T-cell (primary cell): ENCODE data around the gene MTHFD2L. TPM values are rescaled to one million over a fixed set of nuclear protein-coding genes. Genes with fewer than 3 reads are reported as not detected.

ENCODE experiments used
- ATAC-seq, 4 experiments: fragments of 200-7000 bp in 3 of 4; fragments of 150-1000 bp in 1 of 4; cut with Tn5 transposase; replicated peaks in 1 of 4; 1 replicate in 3 of 4; 2 replicates in 1 of 4; pipeline ENCODE4 v1.10.0; 2021; ENCODE audit warnings: moderate library complexity in 3 of 4, mild to moderate bottlenecking in 2 of 4, moderate number of reproducible peaks in 1 of 4
- CTCF ChIA-PET, 2 donors: fragments of 300-600 bp; sonication (Branson Sonifier 250); formaldehyde crosslinking; loops; one replicate each; lab custom pipeline; 2022; ENCODE audit warnings: antibody characterized with exemption in 2 of 2; lab: Charles Lee
- POLR2A ChIA-PET, 2 donors: fragments of 300-600 bp; sonication (Branson Sonifier 250); formaldehyde crosslinking; loops; one replicate each; lab custom pipeline; 2022; ENCODE audit warnings: antibody characterized with exemption in 2 of 2; lab: Charles Lee
- DNase-seq, 35 experiments: peaks; one replicate each; pipeline versions ENCODE4 v3.0.0 to v3.0.0-alpha.2; 2013 to 2023
- H3K27ac ChIP-seq: one replicate; pipeline ENCODE4 v1.5.1; 2013; ENCODE audit warnings: low read length
- H3K27me3 ChIP-seq, 2 experiments: replicated peaks in 1 of 2; 1 replicate in 1 of 2; 2 replicates in 1 of 2; pipeline versions ENCODE4 v1.6.1 to v1.7.0; 2013; ENCODE audit warnings: low read length in 1 of 2, mixed read lengths in 1 of 2; ENCODE audit not compliant: control insufficient read depth in 2 of 2, insufficient read depth in 2 of 2; ENCODE audit errors: extremely low read depth in 1 of 2
- H3K36me3 ChIP-seq, 2 donors: 1 replicate in 1 of 2; 2 replicates in 1 of 2; pipeline versions ENCODE4 v1.6.1 to v1.7.0; 2013; ENCODE audit warnings: low read length in 1 of 2; ENCODE audit not compliant: control insufficient read depth in 2 of 2, insufficient read depth in 1 of 2; ENCODE audit errors: extremely low read depth in 1 of 2
- H3K4me1 ChIP-seq, 2 experiments: 1 replicate in 1 of 2; 2 replicates in 1 of 2; pipeline versions ENCODE4 v1.6.1 to v1.7.0; 2013; ENCODE audit warnings: low read length in 2 of 2, mixed read lengths in 1 of 2; ENCODE audit not compliant: insufficient read depth in 2 of 2, control insufficient read depth in 1 of 2; ENCODE audit errors: extremely low read depth in 1 of 2
- H3K4me3 ChIP-seq, 2 donors: 1 replicate in 1 of 2; 2 replicates in 1 of 2; pipeline versions ENCODE4 v1.5.1 to v1.7.0; 2013; ENCODE audit warnings: mild to moderate bottlenecking in 2 of 2, low read length in 1 of 2, moderate library complexity in 1 of 2; ENCODE audit not compliant: control insufficient read depth in 1 of 2; ENCODE audit errors: extremely low read depth in 1 of 2
- H3K9me3 ChIP-seq: 2 replicates; pipeline ENCODE4 v1.7.0; 2013
- H3K27ac Mint-ChIP-seq, 2 donors: one replicate each; pipeline ENCODE4 v1.8.0; 2020 to 2021; ENCODE audit warnings: mild to moderate bottlenecking in 2 of 2, mixed read lengths in 2 of 2
- H3K27me3 Mint-ChIP-seq, 2 donors: one replicate each; pipeline ENCODE4 v1.8.0; 2021 to 2022; ENCODE audit warnings: mixed read lengths in 2 of 2
- H3K36me3 Mint-ChIP-seq: one replicate; pipeline ENCODE4 v1.8.0; 2021; ENCODE audit warnings: mixed read lengths
- H3K4me1 Mint-ChIP-seq, 3 donors: one replicate each; pipeline ENCODE4 v1.8.0; 2020 to 2022; ENCODE audit warnings: mixed read lengths in 3 of 3, mild to moderate bottlenecking in 1 of 3
- H3K4me3 Mint-ChIP-seq, 3 donors: one replicate each; pipeline ENCODE4 v1.8.0; 2020 to 2022; ENCODE audit warnings: mild to moderate bottlenecking in 3 of 3, mixed read lengths in 3 of 3, moderate library complexity in 3 of 3
- H3K9me3 Mint-ChIP-seq, 3 donors: one replicate each; pipeline ENCODE4 v1.8.0; 2020 to 2022; ENCODE audit warnings: mixed read lengths in 3 of 3
- WGBS: methylation state at CpG from one replicate; pipeline ENCODE4 v1.1.5; 2013; ENCODE audit warnings: missing lambda C conversion rate; ENCODE audit not compliant: insufficient coverage; 5-methylcytosine and 5-hydroxymethylcytosine counted together
- total RNA-seq, 35 experiments: library from RNA in 6 of 35; stranded (reverse) in 6 of 35; fragments of 120-200 nt in 1 of 35; gene quantifications; one replicate each; pipeline versions ENCODE4 v1.2.1 to v1.2.4 and lab custom pipeline; 2013 to 2026

Gene MTHFD2L
- total RNA-seq, 5 donors from 2014 or later (not counting 1 experiment from before 2014, with no cell fraction given): 7.2 to 9.8 (median 7.9) TPM

DNA sequence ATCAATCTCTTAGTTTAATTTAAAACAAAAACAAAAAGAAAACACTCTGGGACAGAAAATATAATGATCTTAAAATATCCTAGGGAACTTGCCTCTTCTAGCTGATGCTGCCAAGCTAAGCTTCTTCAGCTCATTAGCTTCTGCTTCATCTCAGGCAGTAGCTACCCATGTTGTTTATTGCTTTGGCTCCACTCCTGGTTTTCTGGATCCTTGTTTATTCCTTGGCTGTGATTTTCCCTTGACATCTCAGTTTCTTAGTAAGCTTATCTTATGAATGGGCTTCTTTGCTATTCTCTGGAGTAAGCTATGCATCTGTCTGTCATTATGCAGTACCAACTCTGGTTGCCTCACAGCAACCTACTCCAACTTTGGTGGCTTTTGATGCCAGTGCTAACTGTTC lies 5.1 kb upstream of the MTHFD2L start:
- Mint-ChIP-seq H3K4me3 (no peak overlapping the region), H3K36me3 (no peaks in the 10 kb centered on the region), H3K27ac (no peak overlapping the region), H3K4me1 (peaks cover 0 to 10% (median 9%) of the 10 kb centered on the region in 3 donors), H3K9me3 (no peaks in the 10 kb centered on the region), H3K27me3 (peaks cover 4 to 13% of the 10 kb centered on the region in 2 donors)
- POLR2A ChIA-PET: no interaction called here
- Histone ChIP-seq H3K36me3 (no peaks in the 10 kb centered on the region), H3K27me3 (peaks cover 0 to 8% of the 10 kb centered on the region in 2 experiments), H3K9me3 (no peaks in the 10 kb centered on the region), H3K4me3 (no peak overlapping the region), H3K27ac (no peak overlapping the region), H3K4me1 (peaks cover 2 to 6% of the 10 kb centered on the region in 2 experiments)
- no peak for ATAC-seq
- DNase-seq: no peak
- CTCF ChIA-PET: interaction anchor here in 1 of 2 donors (1.2 kb wide), 1 partner anchor 15 kb away, joined by 3 read pairs; no protein-coding TSS in a partner anchor

GRCh38 chr4:74156521-74156920 lies 1.4 kb upstream of the MTHFD2L start:
- WGBS: no CpG with 5 or more reads among the region's 2 CpGs
- peaks cover 0 to 3% of the 10 kb centered on the region in 2 experiments for H3K27me3 ChIP-seq
- Mint-ChIP-seq H3K4me3 (peak overlapping the region; percentile 75 to 89 (median 84)), H3K9me3 (no peaks in the 10 kb centered on the region), H3K27ac (no peak overlapping the region), H3K36me3 (peaks cover 9% of the 10 kb centered on the region), H3K27me3 (no peaks in the 10 kb centered on the region), H3K4me1 (peaks cover 14 to 29% (median 25%) of the 10 kb centered on the region in 3 donors)
- CTCF ChIA-PET: no interaction called here
- peaks cover 0 to 5% of the 10 kb centered on the region in 2 donors for H3K36me3 ChIP-seq
- no peak overlapping the region for H3K4me3 ChIP-seq
- DNase-seq: no peak
- H3K27ac ChIP-seq: no peak overlapping the region
- POLR2A ChIA-PET: no interaction called here
- H3K4me1 ChIP-seq: peaks cover 13 to 14% of the 10 kb centered on the region in 2 experiments
- no peaks in the 10 kb centered on the region for H3K9me3 ChIP-seq
- ATAC-seq: no peak

DNA sequence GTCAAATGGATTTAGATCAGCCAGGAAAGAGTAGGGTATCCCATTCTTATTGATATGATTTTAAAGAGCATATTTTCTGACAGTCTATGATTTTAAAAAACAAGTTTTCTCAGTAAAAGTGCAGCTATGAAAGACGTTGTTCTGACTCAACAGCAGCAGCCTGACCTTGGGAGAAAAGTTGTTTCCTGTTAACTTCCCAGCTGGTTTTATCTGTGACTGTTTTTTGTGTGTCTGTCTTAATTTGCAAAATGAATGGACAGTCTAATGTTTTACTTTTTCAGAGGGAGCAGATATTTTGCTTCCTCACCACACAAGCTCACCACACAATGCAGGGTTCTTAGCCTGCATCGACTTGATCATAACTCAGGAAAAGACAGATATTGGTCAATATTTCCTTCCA lies 764 bp upstream of the MTHFD2L start:
- CTCF ChIA-PET: no interaction called here
- peak overlapping the region; percentile 81 to 91 for H3K4me3 ChIP-seq

DNA sequence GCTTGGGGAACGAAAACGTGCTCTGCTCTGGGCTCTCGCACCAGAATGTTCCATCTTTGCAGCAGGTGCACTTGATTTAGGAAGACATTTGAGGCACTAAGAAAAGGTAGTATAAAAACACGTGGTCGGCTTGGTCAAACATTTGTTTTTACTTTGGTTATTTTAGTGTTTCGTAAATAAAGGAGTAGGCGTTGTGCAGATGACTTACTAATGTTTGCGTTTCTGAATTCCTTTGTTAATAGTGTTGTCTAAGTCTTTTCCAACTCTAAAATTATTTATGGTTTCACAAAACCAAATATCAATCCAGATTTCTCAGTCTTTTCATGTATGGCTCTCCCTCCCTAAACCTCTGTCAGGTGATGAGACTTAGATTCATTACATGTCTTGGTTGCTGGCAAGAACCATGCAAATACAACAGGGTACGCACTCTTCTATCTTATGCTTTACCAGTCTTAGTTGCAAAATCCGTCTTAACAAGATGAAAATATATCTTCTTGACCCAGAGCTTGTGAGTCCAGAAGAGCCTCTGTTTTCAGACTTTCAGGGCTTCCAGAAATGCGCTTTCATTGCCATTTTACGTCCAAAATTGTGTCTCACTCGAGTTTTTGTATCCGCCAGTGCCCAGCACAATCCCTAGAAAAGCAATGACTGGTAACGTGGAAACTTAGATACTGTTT lies 686 bp downstream of the MTHFD2L start:
- H3K4me3 ChIP-seq: peak overlapping the region; percentile 81 to 91
- Mint-ChIP-seq H3K36me3 (peaks cover 16% of the 10 kb centered on the region), H3K27ac (peak overlapping the region; percentile 36 to 90), H3K4me3 (peak overlapping the region; percentile 87 to 89 (median 89)), H3K9me3 (no peaks in the 10 kb centered on the region), H3K4me1 (peaks cover 14 to 29% (median 27%) of the 10 kb centered on the region in 3 donors), H3K27me3 (no peaks in the 10 kb centered on the region)
- CTCF ChIA-PET: no interaction called here
- H3K27me3 ChIP-seq: peaks cover 0 to 3% of the 10 kb centered on the region in 2 experiments
- 36% methylated on average over 9 of the region's 15 CpGs for WGBS
- no peaks in the 10 kb centered on the region for H3K9me3 ChIP-seq
- H3K4me1 ChIP-seq: peaks cover 13 to 14% of the 10 kb centered on the region in 2 experiments
- POLR2A ChIA-PET: no interaction called here
- H3K36me3 ChIP-seq: peaks cover 0 to 10% of the 10 kb centered on the region in 2 donors
- DNase-seq (no peak), ATAC-seq (no peak)
- peak overlapping the region; percentile 65 for H3K27ac ChIP-seq

More for the DNA sequence above, 764 bp upstream of the MTHFD2L start:
- H3K27ac ChIP-seq: peak overlapping the region; percentile 65
- DNase-seq (peak in 1 of 35 experiments; percentile 7), ATAC-seq (no peak)
- peaks cover 14 to 29% (median 27%) of the 10 kb centered on the region in 3 donors for H3K4me1 Mint-ChIP-seq
- peaks cover 0 to 3% of the 10 kb centered on the region in 2 experiments for H3K27me3 ChIP-seq
- peak overlapping the region; percentile 75 to 89 (median 84) for H3K4me3 Mint-ChIP-seq
- peaks cover 0 to 10% of the 10 kb centered on the region in 2 donors for H3K36me3 ChIP-seq
- no peaks in the 10 kb centered on the region for H3K27me3 Mint-ChIP-seq
- H3K9me3 ChIP-seq: no peaks in the 10 kb centered on the region
- peaks cover 13 to 14% of the 10 kb centered on the region in 2 experiments for H3K4me1 ChIP-seq
- WGBS: 63% methylated on average over 1 of the region's 2 CpGs
- peak overlapping the region in 1 of 2 donors; percentile 69 for H3K27ac Mint-ChIP-seq
- POLR2A ChIA-PET: interaction anchor here in 1 of 2 donors (0.6 kb wide), 1 partner anchor 486 kb away, joined by 4 read pairs; no protein-coding TSS in a partner anchor
- peaks cover 15% of the 10 kb centered on the region for H3K36me3 Mint-ChIP-seq
- H3K9me3 Mint-ChIP-seq: no peaks in the 10 kb centered on the region

GRCh38 chr4:74159143-74159709 lies 1.3 kb downstream of the MTHFD2L start:
- Mint-ChIP-seq H3K4me3 (peak overlapping the region; percentile 87 to 89 (median 89)), H3K9me3 (no peaks in the 10 kb centered on the region), H3K36me3 (peaks cover 16% of the 10 kb centered on the region), H3K27ac (peak overlapping the region in 1 of 2 donors; percentile 90), H3K27me3 (no peaks in the 10 kb centered on the region), H3K4me1 (peaks cover 14 to 29% (median 27%) of the 10 kb centered on the region in 3 donors)
- peak overlapping the region; percentile 81 to 91 for H3K4me3 ChIP-seq
- H3K36me3 ChIP-seq: peaks cover 0 to 10% of the 10 kb centered on the region in 2 donors
- ChIA-PET POLR2A (no interaction called here), CTCF (no interaction called here)
- peaks cover 13 to 14% of the 10 kb centered on the region in 2 experiments for H3K4me1 ChIP-seq
- no CpG with 5 or more reads among the region's 2 CpGs for WGBS
- H3K27me3 ChIP-seq: peaks cover 0 to 3% of the 10 kb centered on the region in 2 experiments
- no peak overlapping the region for H3K27ac ChIP-seq
- ATAC-seq (no peak), DNase-seq (no peak)
- H3K9me3 ChIP-seq: no peaks in the 10 kb centered on the region

DNA sequence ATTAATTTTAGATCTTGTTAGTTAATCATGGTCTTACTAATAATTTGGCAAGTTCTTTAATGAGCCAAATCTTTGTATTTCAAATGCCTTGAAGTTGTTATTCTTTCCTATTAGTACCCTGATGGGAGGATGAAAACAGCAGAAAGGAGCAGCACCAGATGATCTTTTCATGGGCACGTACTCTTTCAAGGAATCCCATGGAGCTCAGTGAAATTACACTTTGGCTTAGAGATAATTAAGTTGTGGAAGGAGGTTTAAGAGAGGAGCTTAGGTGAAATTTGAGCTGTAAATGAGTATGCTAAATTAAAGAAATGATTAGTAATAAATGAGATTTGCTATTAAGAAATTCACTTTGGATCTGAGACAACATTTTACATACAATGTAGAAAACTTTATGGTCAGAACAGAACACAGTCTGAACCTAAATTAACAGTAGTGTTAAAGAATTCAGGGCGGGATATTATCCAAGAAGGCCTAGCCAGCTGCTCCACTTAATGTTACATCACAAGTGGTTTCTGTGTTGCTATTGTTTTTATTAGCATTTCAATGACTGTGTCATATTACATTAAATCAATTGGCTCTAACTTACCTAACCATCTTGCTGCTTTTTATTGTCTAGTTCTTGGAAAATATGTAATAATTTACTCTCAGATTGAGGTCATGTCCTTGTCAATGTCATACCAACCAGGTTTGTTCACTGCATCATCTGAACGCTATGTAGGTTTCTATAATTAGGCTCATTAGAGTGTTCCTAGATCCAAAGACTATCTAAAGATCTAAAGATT lies 3.9 kb downstream of the MTHFD2L start:
- DNase-seq (no peak), ATAC-seq (no peak)
- Mint-ChIP-seq H3K9me3 (no peaks in the 10 kb centered on the region), H3K4me3 (no peak overlapping the region), H3K4me1 (peaks cover 14 to 28% (median 27%) of the 10 kb centered on the region in 3 donors), H3K27me3 (no peaks in the 10 kb centered on the region), H3K36me3 (peaks cover 16% of the 10 kb centered on the region), H3K27ac (no peak overlapping the region)
- Histone ChIP-seq H3K9me3 (no peaks in the 10 kb centered on the region), H3K27me3 (peaks cover 0 to 3% of the 10 kb centered on the region in 2 experiments), H3K4me1 (peaks cover 13 to 14% of the 10 kb centered on the region in 2 experiments), H3K27ac (no peak overlapping the region), H3K4me3 (no peak overlapping the region), H3K36me3 (peaks cover 0 to 10% of the 10 kb centered on the region in 2 donors)
- CTCF ChIA-PET: interaction anchor here in 1 of 2 donors (1.2 kb wide), 1 partner anchor 904 kb away, joined by 8 read pairs; no protein-coding TSS in a partner anchor
- POLR2A ChIA-PET: interaction anchor here in 1 of 2 donors (0.6 kb wide), 1 partner anchor 357 kb away, joined by 3 read pairs; no protein-coding TSS in a partner anchor
- 83% methylated on average over 1 of the region's 3 CpGs for WGBS
